Testis (tissue), 3 donors: Measurements from ENCODE around the gene TTLL10. TPM values are rescaled to one million over a fixed set of nuclear protein-coding genes. Genes with fewer than 3 reads are reported as not detected.

ENCODE experiments used
- DNase-seq: peaks from one replicate; pipeline ENCODE4 v3.0.0-alpha.2; 2019
- H3K27ac ChIP-seq, 2 donors: fragments of 200-600 bp; sonication (generic); one replicate each; pipeline ENCODE4 v1.5.1; 2019
- H3K27me3 ChIP-seq: fragments of 200-600 bp; sonication (generic); one replicate; pipeline ENCODE4 v1.5.1; 2019
- H3K36me3 ChIP-seq: fragments of 200-600 bp; sonication (generic); one replicate; pipeline ENCODE4 v1.5.1; 2017; ENCODE audit warnings: low read depth; ENCODE audit errors: missing control alignments
- H3K4me1 ChIP-seq: fragments of 200-600 bp; sonication (generic); one replicate; pipeline ENCODE4 v1.5.1; 2019
- H3K4me3 ChIP-seq, 2 donors: fragments of 200-600 bp; sonication (generic); one replicate each; pipeline ENCODE4 v1.5.1; 2017 to 2019
- H3K9me3 ChIP-seq: fragments of 200-600 bp; sonication (generic); one replicate; pipeline ENCODE4 v1.5.1; 2017
- CTCF ChIP-seq, 3 experiments: fragments of 450-650 bp in 2 of 3; fragments of 200-600 bp in 1 of 3; sonication (generic) in 1 of 3; IDR thresholded peaks; one replicate each; pipeline ENCODE4 v1.5.1; 2016 to 2019; ENCODE audit warnings: antibody characterized with exemption in 3 of 3, mild to moderate bottlenecking in 2 of 3, moderate library complexity in 1 of 3
- POLR2A ChIP-seq: fragments of 450-650 bp; IDR thresholded peaks from one replicate; pipeline ENCODE4 v1.6.1; 2017; ENCODE audit warnings: antibody characterized with exemption, mild to moderate bottlenecking, moderate library complexity
- WGBS, 2 donors: methylation state at CpG; one replicate each; pipeline ENCODE4 v1.1.5; 2018; 5-methylcytosine and 5-hydroxymethylcytosine counted together
- intact Hi-C: fragments of 100-400 bp; cut with DNase I; formaldehyde crosslinking; loops from one replicate; pipeline ENCODE4 v1.15.1; 2023; ENCODE audit warnings: low total_unique reads
- polyA plus RNA-seq: library from polyadenylated mRNA; stranded (reverse); fragments of 350-450 nt; fragmentation: Illumina TruSeq; extraction: RNeasy Lipid Tissue Mini Kit (QIAGEN cat#74804); gene quantifications from one replicate; pipeline ENCODE4 v1.2.3, GENCODE V29; 2014; ENCODE audit warnings: low read depth, low replicate concordance; ENCODE audit not compliant: insufficient read depth
- total RNA-seq, 2 donors: library from RNA; depleted of rRNA; stranded (reverse); fragments of >200 nt; gene quantifications; one replicate each; pipeline ENCODE4 v1.2.3, GENCODE V29; 2016

The TTLL10 gene
- total and polyA plus RNA-seq, 3 donors from 2014 or later = 20.4 to 58.0 (median 44.9) TPM

- H3K27ac ChIP-seq = no peak overlapping the region
Measured at GRCh38 chr1:1211541-1212441, 38.1 kb downstream of the TTLL10 start.

GRCh38 chr1:1212780-1213344 is 39.2 kb downstream of the TTLL10 start:
- TF ChIP-seq POLR2A (no peak), CTCF (IDR thresholded peaks at IDR 0.05) (no peak)
- DNase-seq = no peak
- peaks cover 8% of the 10 kb centered on the region for H3K4me1 ChIP-seq
- intact Hi-C loops = no loop called here
- no peak overlapping the region for H3K4me3 ChIP-seq
- whole genome bisulfite sequencing, 2 donors = 60 to 74% methylated on average over 1 to 19 of the region's 24 CpGs
- H3K9me3 ChIP-seq = no peaks in the 10 kb centered on the region
- H3K27ac ChIP-seq = no peak overlapping the region
- H3K36me3 ChIP-seq = no peaks in the 10 kb centered on the region
- no peaks in the 10 kb centered on the region for H3K27me3 ChIP-seq

More at GRCh38 chr1:1211541-1212441, 38.1 kb downstream of the TTLL10 start:
- no peaks in the 10 kb centered on the region for H3K27me3 ChIP-seq
- H3K4me1 ChIP-seq = peaks cover 8% of the 10 kb centered on the region
- WGBS, 2 donors = 83 to 91% methylated on average over 16 to 19 of the region's 28 CpGs
- DNase-seq = no peak
- H3K4me3 ChIP-seq = no peak overlapping the region
- no peaks in the 10 kb centered on the region for H3K9me3 ChIP-seq
- intact Hi-C loops = no loop called here
- no peaks in the 10 kb centered on the region for H3K36me3 ChIP-seq
- no peak for TF ChIP-seq POLR2A
- no peak for TF ChIP-seq CTCF (IDR thresholded peaks at IDR 0.05)

GRCh38 chr1:1213345-1214265 is 39.9 kb downstream of the TTLL10 start, which contains the start of gene TNFRSF4:
Gene TNFRSF4 (minus strand): TSS chr1:1214153. CDS start chr1:1214127, 26 bp downstream.
- intact Hi-C loops = no loop called here
- H3K36me3 ChIP-seq = no peaks in the 10 kb centered on the region
- H3K27ac ChIP-seq = no peak within 1 kb of the TSS
- no peaks in the 10 kb centered on the region for H3K9me3 ChIP-seq
- DNase-seq = no peak
- WGBS, 2 donors = 61 to 85% methylated on average over 10 to 43 of the region's 56 CpGs
- no peak within 1 kb of the TSS for H3K4me3 ChIP-seq
- TF ChIP-seq POLR2A (no peak), CTCF (IDR thresholded peaks at IDR 0.05) (no peak)
- peaks cover 3% of the 10 kb centered on the region for H3K4me1 ChIP-seq
- no peaks in the 10 kb centered on the region for H3K27me3 ChIP-seq

- H3K9me3 ChIP-seq = no peaks in the 10 kb centered on the region
- no peaks in the 10 kb centered on the region for H3K36me3 ChIP-seq
- H3K4me1 ChIP-seq = peaks cover 3% of the 10 kb centered on the region
- 63 to 65% methylated on average over 6 to 11 of the region's 11 CpGs for WGBS, 2 donors
- DNase-seq = no peak
- no peak overlapping the region for H3K4me3 ChIP-seq
- no peaks in the 10 kb centered on the region for H3K27me3 ChIP-seq
- H3K27ac ChIP-seq = no peak overlapping the region
- intact Hi-C loops = no loop called here
- TF ChIP-seq CTCF (IDR thresholded peaks at IDR 0.05) = no peak
- no peak for TF ChIP-seq POLR2A
Measured at GRCh38 chr1:1215080-1215676, 41.5 kb downstream of the TTLL10 start.
